ENCODE data around the gene ARL8B. TPM values are rescaled to one million over a fixed set of nuclear protein-coding genes. Genes with fewer than 3 reads are reported as not detected.

ARL8B gene
- total and polyA plus RNA-seq, 7 donors: 28.2 to 55.9 (median 47.2) TPM

GRCh38 chr3:5220667-5221431, 98.8 kb downstream of the ARL8B start:
- 82 to 88% methylated on average over 11 of the region's 11 CpGs for WGBS, 2 donors
- DNase-seq: no peak

GRCh38 chr3:5221701-5222100, 99.6 kb downstream of the ARL8B start:
- Histone ChIP-seq H3K27me3 (no peaks in the 10 kb centered on the region), H3K27ac (no peak overlapping the region), H3K9me3 (no peaks in the 10 kb centered on the region), H3K36me3 (peaks cover 0 to 15% (median 5%) of the 10 kb centered on the region in 4 donors), H3K4me3 (no peak overlapping the region), H3K4me1 (peaks cover 0 to 12% (median 9%) of the 10 kb centered on the region in 4 donors)
- TF ChIP-seq CTCF (IDR thresholded peaks at IDR 0.05) (no peak), EP300 (IDR thresholded peaks at IDR 0.05) (no peak), POLR2AphosphoS5 (IDR thresholded peaks at IDR 0.05) (no peak), POLR2A (IDR thresholded peaks at IDR 0.05) (no peak)
- no peak for DNase-seq
- 13 to 45% methylated on average over 6 of the region's 6 CpGs for WGBS, 2 donors
- intact Hi-C loops (cut with DNase I): no loop called here

More at GRCh38 chr3:5220667-5221431, 98.8 kb downstream of the ARL8B start:
- peaks cover 0 to 12% (median 9%) of the 10 kb centered on the region in 4 donors for H3K4me1 ChIP-seq
- TF ChIP-seq POLR2AphosphoS5 (IDR thresholded peaks at IDR 0.05): no peak
- TF ChIP-seq POLR2A (IDR thresholded peaks at IDR 0.05): no peak
- TF ChIP-seq EP300 (IDR thresholded peaks at IDR 0.05): no peak
- TF ChIP-seq CTCF (IDR thresholded peaks at IDR 0.05): no peak
- no peak overlapping the region for H3K4me3 ChIP-seq
- H3K9me3 ChIP-seq: no peaks in the 10 kb centered on the region
- H3K27me3 ChIP-seq: no peaks in the 10 kb centered on the region
- H3K27ac ChIP-seq: no peak overlapping the region
- intact Hi-C loops (cut with DNase I): no loop called here
- H3K36me3 ChIP-seq: peaks cover 0 to 23% (median 10%) of the 10 kb centered on the region in 4 donors

- H3K27me3 ChIP-seq: no peaks in the 10 kb centered on the region
- 46 to 77% methylated on average over 13 of the region's 13 CpGs for WGBS, 2 donors
These were observed 100.4 kb downstream of the ARL8B start for GRCh38 chr3:5222283-5223005.

GRCh38 chr3:5226783-5227182, 104.7 kb downstream of the ARL8B start:
- H3K4me1 ChIP-seq: no peaks in the 10 kb centered on the region
- intact Hi-C loops (cut with DNase I): no loop called here
- WGBS, 2 donors: 54% methylated on average over 6 of the region's 6 CpGs
- H3K36me3 ChIP-seq: peaks cover 0 to 3% (median 0%) of the 10 kb centered on the region in 4 donors
- no peak for DNase-seq
- H3K9me3 ChIP-seq: no peaks in the 10 kb centered on the region
- H3K27ac ChIP-seq: no peak overlapping the region
- H3K4me3 ChIP-seq: no peak overlapping the region
- H3K27me3 ChIP-seq: peaks cover 0 to 4% (median 0%) of the 10 kb centered on the region in 3 donors
- TF ChIP-seq EP300 (IDR thresholded peaks at IDR 0.05) (no peak), POLR2A (IDR thresholded peaks at IDR 0.05) (no peak), CTCF (IDR thresholded peaks at IDR 0.05) (no peak), POLR2AphosphoS5 (IDR thresholded peaks at IDR 0.05) (no peak)

More at GRCh38 chr3:5222283-5223005, 100.4 kb downstream of the ARL8B start:
- intact Hi-C loops (cut with DNase I): no loop called here
- H3K4me3 ChIP-seq: no peak overlapping the region
- H3K4me1 ChIP-seq: peaks cover 0 to 12% (median 9%) of the 10 kb centered on the region in 4 donors
- TF ChIP-seq CTCF (IDR thresholded peaks at IDR 0.05): no peak
- no peak for TF ChIP-seq POLR2AphosphoS5 (IDR thresholded peaks at IDR 0.05)
- TF ChIP-seq EP300 (IDR thresholded peaks at IDR 0.05): no peak
- TF ChIP-seq POLR2A (IDR thresholded peaks at IDR 0.05): no peak
- no peak for DNase-seq
- H3K9me3 ChIP-seq: no peaks in the 10 kb centered on the region
- peaks cover 0 to 7% (median 2%) of the 10 kb centered on the region in 4 donors for H3K36me3 ChIP-seq
- H3K27ac ChIP-seq: no peak overlapping the region
